ENCODE data around the gene RAPSN.

Gene RAPSN

DNA sequence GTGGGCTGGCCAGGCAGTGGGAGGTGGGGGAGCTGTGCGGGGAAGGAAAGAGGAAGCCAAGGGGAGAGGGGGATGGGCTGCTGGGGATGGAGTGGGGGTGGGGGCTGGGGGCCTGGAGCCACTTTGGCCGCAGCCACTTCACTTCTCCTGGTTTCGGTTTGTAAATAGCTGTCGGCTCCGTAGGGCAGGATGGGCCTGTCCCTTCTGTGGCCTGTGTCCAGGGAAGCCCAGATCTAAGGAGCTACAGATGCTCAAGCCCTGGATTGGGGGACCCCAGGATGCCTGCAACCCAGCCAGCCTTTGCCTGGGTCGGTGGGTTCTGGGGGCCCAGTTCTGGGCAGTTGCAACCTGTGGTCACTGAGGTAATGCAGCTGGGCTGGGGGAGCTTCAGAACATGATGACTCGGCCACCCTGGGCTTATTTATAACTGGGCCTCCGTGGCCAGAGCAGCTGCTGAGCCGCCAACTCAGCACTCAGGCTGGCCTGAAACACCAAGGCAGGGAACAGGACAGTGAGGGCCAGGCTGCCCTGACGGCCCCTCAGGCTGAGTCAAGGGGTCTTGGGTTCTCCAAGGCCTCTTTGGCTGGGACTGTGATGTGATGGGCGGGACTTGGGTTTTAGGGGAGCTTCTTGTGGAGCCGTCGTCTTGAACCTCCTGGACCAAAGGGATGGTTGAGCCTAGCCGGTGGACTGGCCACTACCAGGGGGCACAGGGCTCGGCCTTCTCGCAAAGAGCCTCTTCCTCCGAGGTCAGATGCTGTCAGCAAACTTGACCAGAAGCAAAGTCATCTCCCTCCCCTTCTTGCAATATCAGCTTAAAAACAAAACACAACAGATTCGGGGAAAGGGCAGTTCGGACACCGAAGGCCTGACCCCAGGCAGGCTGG lies 55.5 kb downstream of the RAPSN start:
- TF ChIP-seq, protein P1, sequence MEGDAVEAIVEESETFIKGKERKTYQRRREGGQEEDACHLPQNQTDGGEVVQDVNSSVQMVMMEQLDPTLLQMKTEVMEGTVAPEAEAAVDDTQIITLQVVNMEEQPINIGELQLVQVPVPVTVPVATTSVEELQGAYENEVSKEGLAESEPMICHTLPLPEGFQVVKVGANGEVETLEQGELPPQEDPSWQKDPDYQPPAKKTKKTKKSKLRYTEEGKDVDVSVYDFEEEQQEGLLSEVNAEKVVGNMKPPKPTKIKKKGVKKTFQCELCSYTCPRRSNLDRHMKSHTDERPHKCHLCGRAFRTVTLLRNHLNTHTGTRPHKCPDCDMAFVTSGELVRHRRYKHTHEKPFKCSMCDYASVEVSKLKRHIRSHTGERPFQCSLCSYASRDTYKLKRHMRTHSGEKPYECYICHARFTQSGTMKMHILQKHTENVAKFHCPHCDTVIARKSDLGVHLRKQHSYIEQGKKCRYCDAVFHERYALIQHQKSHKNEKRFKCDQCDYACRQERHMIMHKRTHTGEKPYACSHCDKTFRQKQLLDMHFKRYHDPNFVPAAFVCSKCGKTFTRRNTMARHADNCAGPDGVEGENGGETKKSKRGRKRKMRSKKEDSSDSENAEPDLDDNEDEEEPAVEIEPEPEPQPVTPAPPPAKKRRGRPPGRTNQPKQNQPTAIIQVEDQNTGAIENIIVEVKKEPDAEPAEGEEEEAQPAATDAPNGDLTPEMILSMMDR (IDR thresholded peaks at IDR 0.05): no peak

DNA sequence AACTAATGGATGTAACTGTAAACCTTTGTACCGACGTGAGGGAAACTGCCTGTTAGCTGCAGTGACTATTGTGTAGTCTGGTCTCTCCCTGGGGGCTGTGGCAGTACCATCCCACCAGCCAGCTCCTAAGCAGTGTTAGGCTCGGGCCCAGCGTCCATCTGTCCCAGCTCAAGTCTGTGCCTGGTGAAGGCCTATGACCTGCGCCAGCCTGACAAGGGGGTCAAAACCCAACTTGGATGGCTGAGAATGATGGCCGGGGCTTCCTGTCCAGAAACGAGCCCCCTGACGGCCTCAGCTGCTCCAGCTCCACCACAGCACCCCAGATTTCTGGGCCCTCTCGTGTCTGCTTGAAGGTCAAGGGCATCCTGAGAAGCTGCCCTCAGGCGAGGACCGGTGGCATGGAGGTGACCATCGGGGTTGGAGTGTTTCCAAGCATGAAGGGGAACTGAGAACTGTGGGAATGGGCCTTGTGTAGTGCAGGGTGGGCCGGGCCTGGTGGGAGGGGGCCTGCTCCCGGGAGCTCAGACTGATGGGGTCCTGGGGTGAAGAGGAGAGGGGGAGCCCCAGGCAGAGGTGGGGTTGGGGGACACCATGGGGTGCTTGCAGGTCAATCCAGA lies 56.3 kb downstream of the RAPSN start:
- TF ChIP-seq, protein P1 (IDR thresholded peaks at IDR 0.05): no peak

DNA sequence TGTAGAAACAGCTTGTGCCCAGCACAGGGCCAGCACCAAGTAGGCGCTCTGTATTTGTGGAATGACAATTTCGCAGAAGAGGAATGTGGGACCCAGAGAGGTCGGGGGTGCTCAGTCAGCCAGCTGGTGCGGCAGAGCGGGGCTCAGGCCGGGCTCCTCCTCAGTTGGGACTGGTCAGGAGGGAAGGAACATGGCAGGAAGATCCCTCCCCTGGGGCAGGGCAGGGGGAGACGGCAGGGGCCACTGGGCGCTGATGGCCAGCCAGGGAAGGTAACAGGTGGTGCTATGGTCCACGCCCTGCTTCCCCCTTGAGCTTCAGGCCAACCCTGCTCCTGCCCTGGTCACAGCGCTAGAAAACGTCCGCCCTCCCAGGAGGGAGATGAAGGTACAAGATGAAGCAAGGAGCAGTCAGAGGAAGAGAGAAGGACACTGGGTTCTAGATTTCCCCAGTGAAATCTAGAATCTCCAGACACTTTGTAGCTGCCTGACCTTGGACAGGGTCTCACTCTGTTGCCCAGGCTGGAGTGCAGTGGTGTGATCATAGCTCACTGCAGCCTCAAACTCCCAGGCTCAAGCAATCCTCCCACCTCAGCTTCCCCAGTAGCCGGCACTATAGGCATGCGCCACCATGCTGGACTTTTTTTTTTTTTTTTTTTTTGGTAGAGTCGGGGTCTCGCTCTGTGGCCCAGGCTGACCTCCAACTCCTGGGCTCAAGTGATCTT lies 57.1 kb downstream of the RAPSN start:
- TF ChIP-seq, protein P1 (IDR thresholded peaks at IDR 0.05): no peak

DNA sequence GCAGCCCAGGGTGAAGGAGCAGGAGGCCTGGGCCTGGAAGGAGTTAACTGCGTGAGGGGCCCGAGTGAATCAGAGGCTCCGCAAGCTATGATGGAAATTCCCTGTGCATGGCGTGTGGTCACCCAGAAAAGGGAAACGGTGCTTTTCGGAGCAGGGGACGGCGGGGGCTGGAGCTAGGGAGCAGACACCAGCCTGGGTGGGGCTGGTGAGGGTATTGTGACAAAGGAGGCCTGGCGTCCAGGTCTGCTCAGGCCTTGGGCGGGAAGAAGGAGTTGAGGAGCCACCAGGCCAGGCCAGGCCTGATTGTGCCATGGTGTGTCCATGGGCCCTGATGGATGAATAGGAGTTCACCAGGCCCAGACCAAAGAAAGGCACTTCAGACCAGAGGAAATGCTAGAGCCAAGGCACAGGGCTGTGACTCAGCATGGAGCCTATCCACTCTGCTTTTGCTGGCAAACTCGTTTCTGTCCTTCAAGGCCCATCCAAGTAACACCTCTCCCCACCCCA lies 57.8 kb downstream of the RAPSN start:
- TF ChIP-seq, protein P1 (IDR thresholded peaks at IDR 0.05): no peak

DNA sequence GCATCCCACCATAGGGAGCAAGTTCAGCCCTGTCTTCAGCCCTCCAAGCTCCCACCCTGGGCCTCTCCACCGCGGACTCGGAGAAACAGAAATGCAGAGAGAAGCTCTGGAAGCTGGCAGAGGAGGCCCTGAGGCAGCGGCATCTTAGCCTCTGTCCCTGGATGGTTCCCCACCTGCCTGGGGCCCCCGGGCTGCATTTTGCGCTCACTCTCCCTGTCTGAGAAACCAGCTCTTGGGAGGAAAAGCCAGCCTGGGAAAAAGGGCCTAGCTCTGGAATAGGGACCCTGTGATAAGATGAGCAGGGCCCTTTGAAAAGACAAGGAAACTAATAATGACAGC lies 58.5 kb downstream of the RAPSN start:
- TF ChIP-seq, protein P1 (IDR thresholded peaks at IDR 0.05): no peak

DNA sequence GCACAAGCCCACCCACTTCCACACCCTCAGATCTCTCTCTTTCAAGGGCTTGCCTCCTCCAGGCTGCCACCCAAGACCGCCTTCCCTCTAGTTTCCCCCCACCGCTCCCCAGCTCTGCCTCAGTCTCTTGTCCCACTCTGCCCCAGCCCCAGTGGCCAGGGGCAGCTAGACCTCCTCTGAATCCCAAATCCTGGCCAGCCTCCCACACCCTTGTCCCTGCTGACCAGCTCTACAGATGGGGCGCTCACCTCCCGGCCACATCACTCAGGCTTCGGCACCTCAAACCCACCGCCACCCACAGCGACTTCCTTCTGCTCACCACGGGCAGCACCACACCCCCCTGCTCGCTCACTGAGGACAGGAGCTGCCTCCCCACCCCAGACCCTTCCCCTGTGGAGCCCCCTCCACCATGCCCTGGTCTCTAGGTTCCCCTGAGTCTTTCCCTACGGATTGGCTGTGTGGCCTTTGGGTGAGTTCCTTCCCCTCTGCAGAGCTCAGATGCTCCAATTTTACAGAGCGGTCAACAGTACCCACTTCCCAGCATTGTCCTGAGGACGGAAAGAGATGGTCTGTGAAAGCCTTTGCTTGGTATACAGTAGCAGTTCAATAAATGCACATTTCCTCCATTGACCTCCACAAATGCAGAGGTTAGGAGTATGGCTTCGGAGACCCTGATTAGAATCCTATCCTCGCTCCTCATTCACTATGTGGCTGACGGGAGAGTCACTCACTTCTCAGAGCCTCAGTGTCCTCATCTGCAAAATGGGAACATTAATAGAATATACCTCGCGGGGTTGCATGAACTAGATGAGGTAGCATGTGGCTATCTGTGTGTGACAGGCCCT lies 59.1 kb downstream of the RAPSN start:
- TF ChIP-seq, protein P1 (IDR thresholded peaks at IDR 0.05): no peak

Measured in LNCAP (cell line).